A549 treated with DMSO at 1 μM for 4 hours (cell line): ENCODE data around the gene ZFAND5. TPM values are rescaled to one million over a fixed set of nuclear protein-coding genes. Genes with fewer than 3 reads are reported as not detected.

ENCODE experiments used
- total RNA-seq: library from RNA; stranded (reverse); fragments of 200-300 nt; extraction: Qiagen RNA extraction; gene quantifications from 5 replicates; pipeline ENCODE4 v1.2.3, GENCODE V29; 2022; ENCODE audit warnings: low read depth

The ZFAND5 gene, protein sequence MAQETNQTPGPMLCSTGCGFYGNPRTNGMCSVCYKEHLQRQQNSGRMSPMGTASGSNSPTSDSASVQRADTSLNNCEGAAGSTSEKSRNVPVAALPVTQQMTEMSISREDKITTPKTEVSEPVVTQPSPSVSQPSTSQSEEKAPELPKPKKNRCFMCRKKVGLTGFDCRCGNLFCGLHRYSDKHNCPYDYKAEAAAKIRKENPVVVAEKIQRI
- 136 to 180 TPM (median 163 TPM) in 5 replicates for total RNA-seq

DNA sequence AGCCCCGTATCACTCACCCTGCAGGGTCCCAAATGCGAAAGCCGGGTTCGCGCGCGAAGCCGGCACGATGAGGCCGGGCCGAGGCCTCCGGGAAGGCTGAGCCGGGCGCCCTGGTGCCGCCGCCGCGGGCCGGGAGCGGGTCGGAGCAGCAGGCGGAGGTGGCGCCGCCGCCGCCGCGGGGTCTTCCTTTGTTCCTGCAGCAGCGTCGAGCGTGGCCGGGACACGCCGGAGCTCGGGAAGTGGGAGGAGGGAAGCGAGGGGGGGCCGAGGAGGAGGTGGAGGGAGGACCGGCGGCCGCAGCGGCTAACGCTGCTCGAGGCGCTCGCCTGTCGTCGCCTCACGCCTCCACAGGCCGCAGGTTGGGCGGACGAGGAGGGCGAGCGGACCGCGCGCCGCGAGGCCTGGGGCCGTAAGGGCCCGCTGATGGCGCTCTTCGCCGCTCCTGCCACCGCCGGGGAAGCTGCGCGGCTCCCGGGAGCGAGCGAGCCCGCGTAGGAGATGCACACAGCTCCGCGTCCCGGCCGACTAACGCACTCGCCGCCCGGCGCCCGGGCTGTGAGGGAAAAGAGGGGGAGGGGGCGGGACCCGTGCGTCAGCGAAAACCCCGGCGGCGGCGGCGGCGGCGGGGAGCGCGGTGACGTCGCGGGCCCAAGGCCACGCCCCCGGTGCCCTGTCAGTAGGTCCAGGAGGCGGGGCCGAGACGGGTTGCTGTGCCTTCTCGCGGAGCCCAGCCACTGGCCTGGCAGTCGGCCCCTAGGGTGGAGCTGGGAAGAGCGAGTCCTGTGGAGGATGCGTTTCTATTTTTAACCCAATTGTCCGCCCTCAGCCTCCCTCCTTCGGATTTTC is at the start of gene ZFAND5:
ZFAND5 (minus strand) TSS at position 530 of the 846 bp plus-strand sequence. CDS start 4,430 bp downstream, outside the sequence.

Other genes starting within 250 kb of the ZFAND5 start
- 0.84 to 1.5 TPM (median 1.2 TPM) in 5 replicates for gene GDA, start 215.8 kb downstream of the ZFAND5 start, total RNA-seq
- gene TMC1, start 156.4 kb upstream of the ZFAND5 start, total RNA-seq, result 0.05 to 0.19 TPM in 2 of 5 replicates, not detected in the others